Stimulated activated CD4-positive, alpha-beta T cell treated with anti-CD3 and anti-CD28 coated beads, Interleukin-1b, Interleukin-23, amount 100 ng/mL, for 48 hours (primary cell): ENCODE measurements around the gene IRF2BP2.

Source experiments
- DNase-seq: peaks from one replicate; pipeline ENCODE4 v3.0.0-alpha.2; 2020

The IRF2BP2 gene

GRCh38 chr1:234633246-234634003 is 23.4 kb upstream of the IRF2BP2 start:
- no peak for DNase-seq

- DNase-seq, result no peak
Measured at GRCh38 chr1:234632225-234632624, 22.2 kb upstream of the IRF2BP2 start.

- DNase-seq, result no peak
Measured at GRCh38 chr1:234631721-234632125, 21.7 kb upstream of the IRF2BP2 start.

GRCh38 chr1:234629026-234629425 is 19.0 kb upstream of the IRF2BP2 start:
- no peak for DNase-seq

- no peak for DNase-seq
Measured at GRCh38 chr1:234628089-234628488, 18.1 kb upstream of the IRF2BP2 start.

- DNase-seq, result no peak
Measured at GRCh38 chr1:234627009-234627950, 17.3 kb upstream of the IRF2BP2 start.

GRCh38 chr1:234626391-234626790 is 16.4 kb upstream of the IRF2BP2 start:
- no peak for DNase-seq

GRCh38 chr1:234624724-234625117 is 14.7 kb upstream of the IRF2BP2 start:
- no peak for DNase-seq

GRCh38 chr1:234621657-234622335 is 11.8 kb upstream of the IRF2BP2 start:
- no peak for DNase-seq

- no peak for DNase-seq
Measured at GRCh38 chr1:234621127-234621468, 11.1 kb upstream of the IRF2BP2 start.

- no peak for DNase-seq
Measured at GRCh38 chr1:234620272-234621126, 10.5 kb upstream of the IRF2BP2 start.

GRCh38 chr1:234619794-234620247 is 9.8 kb upstream of the IRF2BP2 start:
- DNase-seq, result no peak

GRCh38 chr1:234619071-234619480 is 9.1 kb upstream of the IRF2BP2 start:
- DNase-seq, result no peak

- no peak for DNase-seq
Measured at GRCh38 chr1:234618737-234619049, 8.7 kb upstream of the IRF2BP2 start.

- DNase-seq, result no peak
Measured at GRCh38 chr1:234617986-234618736, 8.2 kb upstream of the IRF2BP2 start.

GRCh38 chr1:234617131-234617985 is 7.4 kb upstream of the IRF2BP2 start:
- no peak for DNase-seq

- no peak for DNase-seq
Measured at GRCh38 chr1:234616644-234617043, 6.7 kb upstream of the IRF2BP2 start.

- no peak for DNase-seq
Measured at GRCh38 chr1:234614081-234614489, 4.1 kb upstream of the IRF2BP2 start.

- no peak for DNase-seq
Measured at GRCh38 chr1:234613128-234613875, 3.3 kb upstream of the IRF2BP2 start.
